ENCODE measurements around the gene RPL32. TPM values are rescaled to one million over a fixed set of nuclear protein-coding genes. Genes with fewer than 3 reads are reported as not detected.

RPL32 gene
- total and polyA plus RNA-seq, 9 of the 15 experiments (the other 6 are each of a cell fraction or from before 2014, with no cell fraction given): 2,738 to 6,200 (median 4,286) TPM

GRCh38 chr3:12841149-12841969 lies at the start of gene RPL32 (continued):
- TF ChIP-seq HDAC8 (tag; IDR thresholded peaks at IDR 0.05) (no peak), ZZZ3 (IDR thresholded peaks at IDR 0.05) (peak; percentile 100), HMBOX1 (IDR thresholded peaks at IDR 0.05) (no peak), ZBTB12 (CRISPR knock-in tag; IDR thresholded peaks at IDR 0.05) (no peak), ETS2 (tag; IDR thresholded peaks at IDR 0.05; ENCODE audit: borderline replicate concordance, poor library complexity, severe bottlenecking) (peak; percentile 83), ADNP (tag; IDR thresholded peaks at IDR 0.05) (no peak), TFAP4 (CRISPR knock-in tag; IDR thresholded peaks at IDR 0.05; ENCODE audit: borderline replicate concordance) (peak; percentile 86), ATF6 (CRISPR knock-in tag; IDR thresholded peaks at IDR 0.05) (peak; percentile 69; the same call in 1 of the 2 replicates), MBD1 (CRISPR knock-in tag; IDR thresholded peaks at IDR 0.05) (no peak), SRSF9 (IDR thresholded peaks at IDR 0.05; ENCODE audit: borderline replicate concordance, low read depth, low read length) (no peak), CAMTA2 (CRISPR knock-in tag; conservative IDR thresholded peaks at IDR 0.05) (no peak), ARID2 (IDR thresholded peaks at IDR 0.05) (no peak), ATF7 (IDR thresholded peaks at IDR 0.05) (peak; percentile 90), GATA2 (CRISPR knock-in tag; IDR thresholded peaks at IDR 0.05) (no peak), ZBTB9 (CRISPR knock-in tag; IDR thresholded peaks at IDR 0.05) (peak; percentile 75; the same call in 1 of the 2 replicates), BMI1 (IDR thresholded peaks at IDR 0.05; ENCODE audit: low read length) (no peak), DACH1 (IDR thresholded peaks at IDR 0.05; ENCODE audit: partially characterized antibody) (peak; percentile 42), U2AF1 (optimal IDR thresholded peaks at IDR 0.05; ENCODE audit: low read depth, low read length) (no peak), CBX3 (IDR thresholded peaks at IDR 0.05; ENCODE audit: borderline replicate concordance in 1 of 2, low read length in 2 of 2) (peak in 1 of 2 experiments; percentile 29; a peak in 2 of 3 replicates), TEAD2 (tag; IDR thresholded peaks at IDR 0.05) (peak; percentile 92)
